ENCODE data around the gene C2CD2.

The C2CD2 gene

GRCh38 chr21:41914358-41914757, 39.5 kb downstream of the C2CD2 start:
- H4K20me1 ChIP-seq (ENCODE audit: control insufficient read depth, insufficient read depth, low read depth, low read length), result no peaks in the 10 kb centered on the region
- no peak overlapping the region for H3K4me2 ChIP-seq (ENCODE audit: low read length)
- H3K79me2 ChIP-seq (ENCODE audit: control insufficient read depth, low read length), result no peaks in the 10 kb centered on the region
- H3K27ac ChIP-seq (ENCODE audit: low read depth, low read length), result no peak overlapping the region
- peaks cover 30% of the 10 kb centered on the region for H3K36me3 ChIP-seq (ENCODE audit: control insufficient read depth, low read length)
- TF ChIP-seq EZH2phosphoT487 (IDR thresholded peaks at IDR 0.05; ENCODE audit: borderline replicate concordance, low read length), result no peak
- TF ChIP-seq CTCF (IDR thresholded peaks at IDR 0.05; ENCODE audit: low read depth, low read length, poor library complexity, severe bottlenecking), result no peak
- H3K4me1 ChIP-seq (ENCODE audit: control insufficient read depth, low read length), result no peaks in the 10 kb centered on the region
- H3K9me2 ChIP-seq (replicated peaks; ENCODE audit: control insufficient read depth, low read length), result no peaks in the 10 kb centered on the region
- H3F3A ChIP-seq (ENCODE audit: control insufficient read depth, insufficient read depth), result no peaks in the 10 kb centered on the region
- H3K27me3 ChIP-seq (ENCODE audit: control insufficient read depth, low read length), result no peaks in the 10 kb centered on the region
- H3K9me3 ChIP-seq (ENCODE audit: control insufficient read depth, insufficient read depth, low read length), result no peaks in the 10 kb centered on the region
- H3K4me3 ChIP-seq (ENCODE audit: low read length), result no peak overlapping the region

- H4K20me1 ChIP-seq (ENCODE audit: control insufficient read depth, insufficient read depth, low read depth, low read length), result no peaks in the 10 kb centered on the region
- H3K27ac ChIP-seq (ENCODE audit: low read depth, low read length), result no peak overlapping the region
- H3K36me3 ChIP-seq (ENCODE audit: control insufficient read depth, low read length), result peaks cover 27% of the 10 kb centered on the region
- no peaks in the 10 kb centered on the region for H3K9me2 ChIP-seq (replicated peaks; ENCODE audit: control insufficient read depth, low read length)
- H3F3A ChIP-seq (ENCODE audit: control insufficient read depth, insufficient read depth), result no peaks in the 10 kb centered on the region
- no peaks in the 10 kb centered on the region for H3K4me1 ChIP-seq (ENCODE audit: control insufficient read depth, low read length)
- no peaks in the 10 kb centered on the region for H3K27me3 ChIP-seq (ENCODE audit: control insufficient read depth, low read length)
- no peaks in the 10 kb centered on the region for H3K79me2 ChIP-seq (ENCODE audit: control insufficient read depth, low read length)
- no peak overlapping the region for H3K4me3 ChIP-seq (ENCODE audit: low read length)
- H3K9me3 ChIP-seq (ENCODE audit: control insufficient read depth, insufficient read depth, low read length), result no peaks in the 10 kb centered on the region
- H3K4me2 ChIP-seq (ENCODE audit: low read length), result no peak overlapping the region
- TF ChIP-seq CTCF (IDR thresholded peaks at IDR 0.05; ENCODE audit: low read depth, low read length, poor library complexity, severe bottlenecking), result no peak
- no peak for TF ChIP-seq EZH2phosphoT487 (IDR thresholded peaks at IDR 0.05; ENCODE audit: borderline replicate concordance, low read length)
Observed at GRCh38 chr21:41913230-41913629, 40.6 kb downstream of the C2CD2 start.

- Histone ChIP-seq H3K4me3 (ENCODE audit: low read length) (no peak overlapping the region), H3K9me3 (ENCODE audit: control insufficient read depth, insufficient read depth, low read length) (no peaks in the 10 kb centered on the region), H3K27me3 (ENCODE audit: control insufficient read depth, low read length) (no peaks in the 10 kb centered on the region), H3F3A (ENCODE audit: control insufficient read depth, insufficient read depth) (no peaks in the 10 kb centered on the region), H3K9me2 (replicated peaks; ENCODE audit: control insufficient read depth, low read length) (no peaks in the 10 kb centered on the region), H3K36me3 (ENCODE audit: control insufficient read depth, low read length) (peaks cover 11% of the 10 kb centered on the region), H3K4me1 (ENCODE audit: control insufficient read depth, low read length) (no peaks in the 10 kb centered on the region), H3K27ac (ENCODE audit: low read depth, low read length) (no peak overlapping the region), H3K79me2 (ENCODE audit: control insufficient read depth, low read length) (no peaks in the 10 kb centered on the region), H4K20me1 (ENCODE audit: control insufficient read depth, insufficient read depth, low read depth, low read length) (no peaks in the 10 kb centered on the region), H3K4me2 (ENCODE audit: low read length) (no peak overlapping the region)
- TF ChIP-seq CTCF (IDR thresholded peaks at IDR 0.05; ENCODE audit: low read depth, low read length, poor library complexity, severe bottlenecking) (no peak), EZH2phosphoT487 (IDR thresholded peaks at IDR 0.05; ENCODE audit: borderline replicate concordance, low read length) (no peak)
Observed at GRCh38 chr21:41908829-41909228, 45.0 kb downstream of the C2CD2 start.
